HG03066 (cell line): Measurements from ENCODE around the gene CLEC9A.
"Not testable (repeated sequence)": the region's sequence is repeated elsewhere in the genome, so short reads cannot be mapped to it uniquely, and the experiment has no call there.

Source experiments
- ATAC-seq: cut with Tn5 transposase; IDR thresholded peaks from one replicate; pipeline ENCODE4 v1.9.1; 2021; ENCODE audit warnings: low read depth; ENCODE audit not compliant: unreplicated experiment

The CLEC9A gene

GRCh38 chr12:10030446-10030845 lies at the start of gene CLEC9A:
TSS of gene CLEC9A (plus strand) at chr12:10030682. CDS start at chr12:10052688, 22,006 bp downstream.
- no peak for ATAC-seq

GRCh38 chr12:9991876-9992275 lies 38.6 kb upstream of the CLEC9A start:
- ATAC-seq, result no peak

DNA sequence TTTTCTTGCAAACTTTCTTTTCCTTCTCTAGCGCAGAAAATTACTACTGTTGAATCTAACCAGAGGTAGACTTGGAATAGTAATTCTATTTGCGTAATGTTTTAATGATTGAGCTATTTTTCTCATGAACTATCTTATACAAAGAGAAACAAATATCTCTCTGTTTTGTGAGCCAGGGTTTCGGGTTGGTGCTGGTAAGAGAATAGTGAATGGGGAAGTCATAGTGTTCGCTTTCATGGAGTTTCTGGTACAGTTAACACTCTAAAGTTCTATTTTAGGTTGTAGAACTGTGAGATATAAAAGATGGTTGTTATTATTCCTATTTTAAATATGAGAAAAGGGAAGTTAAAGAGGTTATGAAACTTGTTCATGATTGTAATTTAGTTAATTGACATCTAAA lies 38.2 kb upstream of the CLEC9A start:
- ATAC-seq, result no peak

DNA sequence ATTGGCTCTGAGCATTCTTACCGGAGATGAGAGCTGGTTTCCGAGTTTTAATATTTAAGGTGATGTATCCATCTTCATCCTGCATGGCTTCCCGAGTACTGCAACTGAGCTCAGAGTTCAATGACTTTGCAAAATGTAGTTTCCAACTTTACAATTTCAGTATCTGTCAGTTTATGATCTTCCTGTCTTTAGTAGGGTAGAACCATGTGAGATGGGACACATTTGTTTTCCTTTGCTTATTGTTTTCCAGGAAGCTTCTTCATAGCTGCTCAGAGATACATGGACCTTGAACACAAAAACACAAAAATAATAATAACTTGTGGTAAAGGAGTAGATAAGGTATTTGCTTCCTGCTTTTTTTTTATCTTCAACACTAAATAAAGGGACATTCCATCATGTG lies 31.5 kb upstream of the CLEC9A start, which contains the start of gene CLEC1B:
Gene CLEC1B, minus strand, starts transcription at position 106 of the 400 bp plus-strand sequence. Its CDS starts 21 bp downstream, at position 85.
- ATAC-seq, result no peak

- no peak for ATAC-seq
These were observed 29.2 kb upstream of the CLEC9A start for GRCh38 chr12:10001171-10001776.

GRCh38 chr12:10012630-10013330 lies 17.7 kb upstream of the CLEC9A start:
- no peak for ATAC-seq

GRCh38 chr12:10015450-10015849 lies 15.0 kb upstream of the CLEC9A start:
- no peak for ATAC-seq

DNA sequence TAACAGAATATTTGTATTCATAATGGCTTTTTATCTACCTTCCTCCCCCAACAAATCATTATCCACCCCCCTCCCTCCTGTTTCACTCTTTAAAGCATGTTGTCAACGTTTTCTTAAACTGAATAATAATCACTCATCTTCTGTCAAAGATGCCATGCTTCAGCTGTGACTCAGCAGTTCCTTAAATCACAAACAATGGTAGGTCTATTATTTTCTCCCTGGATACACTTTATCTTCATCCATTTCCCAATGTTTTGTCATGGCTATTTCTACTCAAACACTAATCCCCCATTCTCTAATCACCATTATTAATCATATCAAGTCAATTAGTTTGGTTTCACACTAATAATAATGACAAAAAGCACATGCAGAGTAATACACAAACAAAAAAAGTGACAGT lies 13.6 kb upstream of the CLEC9A start:
- no peak for ATAC-seq

DNA sequence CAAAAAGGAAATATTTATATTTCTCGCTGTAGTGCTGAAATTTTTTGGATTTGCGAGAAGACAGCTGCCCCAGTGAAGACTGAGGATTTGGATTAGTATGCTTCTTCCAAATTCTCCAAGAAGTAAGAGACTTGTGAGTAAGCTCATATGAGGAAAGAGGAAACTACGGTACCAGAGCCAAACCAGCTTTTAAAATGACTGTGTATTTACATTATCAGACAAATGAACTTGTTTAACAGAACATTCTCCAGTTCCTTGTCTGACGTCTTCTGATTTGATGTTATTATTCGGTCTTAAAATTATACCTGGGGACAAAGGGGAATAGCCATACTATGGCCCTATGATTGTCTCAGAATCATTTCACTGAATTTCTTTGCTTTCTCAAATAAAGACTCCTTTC lies 12.1 kb upstream of the CLEC9A start:
- ATAC-seq, result no peak

- no peak for ATAC-seq
These were observed 9.1 kb upstream of the CLEC9A start for GRCh38 chr12:10021342-10021741.

GRCh38 chr12:10025236-10025635 lies 5.2 kb upstream of the CLEC9A start:
- no peak for ATAC-seq

- not testable (repeated sequence) for ATAC-seq
These were observed 3.8 kb upstream of the CLEC9A start for GRCh38 chr12:10026666-10027065.

- ATAC-seq, result no peak
These were observed 3.2 kb upstream of the CLEC9A start for GRCh38 chr12:10027311-10027710.

DNA sequence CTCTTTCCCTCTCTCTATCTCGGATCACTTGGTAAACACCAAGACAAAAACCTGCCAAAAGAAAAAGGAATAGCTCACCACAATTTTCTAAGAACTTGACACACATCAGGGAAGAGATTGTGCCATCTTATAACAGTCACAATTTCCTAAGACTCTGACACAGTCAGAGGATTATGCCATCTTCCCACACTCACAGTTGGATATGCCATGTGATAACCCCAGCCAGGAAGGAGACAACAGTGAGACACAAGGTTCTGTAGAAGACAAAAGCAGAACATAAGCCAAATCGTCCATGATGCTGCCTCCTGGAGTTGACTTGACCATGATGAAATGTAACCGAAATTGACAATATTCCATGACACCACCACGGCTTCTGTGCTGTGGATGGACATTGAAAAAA lies 2.8 kb upstream of the CLEC9A start:
- no peak for ATAC-seq

- no peak for ATAC-seq
These were observed 839 bp downstream of the CLEC9A start for GRCh38 chr12:10031321-10031720.

DNA sequence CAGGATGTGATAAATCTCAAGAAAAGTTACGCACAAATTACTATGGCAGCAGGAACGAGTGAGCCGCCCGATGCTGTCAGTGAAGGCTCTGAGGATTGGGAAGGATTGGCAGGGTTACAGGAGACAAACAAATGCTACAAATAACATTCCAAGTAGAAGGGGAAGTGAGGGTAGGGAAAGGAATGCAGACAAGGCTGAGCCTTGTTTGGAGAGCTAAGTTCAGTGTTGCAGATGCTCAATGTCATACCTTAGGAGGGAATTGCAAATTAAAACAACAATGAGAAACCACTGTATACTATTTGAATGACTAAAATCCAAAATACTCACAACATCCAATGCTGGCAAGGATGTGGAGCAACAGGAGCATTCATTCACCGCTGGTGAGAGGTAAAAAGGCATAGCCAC lies 1.3 kb downstream of the CLEC9A start:
- ATAC-seq, result no peak

DNA sequence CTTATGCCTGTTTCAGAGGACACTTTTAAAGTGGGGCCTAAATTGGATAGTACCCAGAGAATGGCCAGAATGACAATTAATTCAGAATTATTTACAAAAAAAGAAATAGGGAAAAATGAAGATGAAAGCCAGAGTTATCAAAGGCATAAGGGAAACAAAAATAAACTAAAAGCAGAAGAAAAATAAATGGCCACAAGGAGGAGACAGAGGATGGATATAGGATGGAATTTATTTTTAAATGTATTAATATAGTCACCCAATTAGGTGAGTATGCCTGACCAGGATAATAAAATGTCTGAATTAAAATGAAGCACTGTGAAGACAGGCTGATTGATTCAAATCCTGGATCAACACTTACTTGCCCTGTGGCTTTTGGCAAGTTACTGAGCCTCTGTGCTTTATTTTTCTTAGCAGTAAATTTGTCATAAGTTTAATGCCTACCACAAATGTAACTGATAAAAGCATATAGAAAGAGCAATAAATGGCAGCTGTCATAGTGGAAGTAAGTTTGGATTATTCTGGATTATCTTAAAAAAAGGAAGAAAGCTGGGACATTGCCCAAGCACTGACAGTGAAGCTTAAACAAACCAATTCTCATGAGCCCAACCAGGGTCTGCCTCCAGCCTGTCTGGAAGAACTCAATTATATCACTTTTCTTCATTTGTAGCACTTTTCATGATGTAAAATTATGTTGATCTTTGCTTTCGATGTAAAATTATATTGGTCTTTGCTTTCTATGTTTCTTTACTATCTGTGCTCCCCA lies 3.5 kb downstream of the CLEC9A start:
- no peak for ATAC-seq

DNA sequence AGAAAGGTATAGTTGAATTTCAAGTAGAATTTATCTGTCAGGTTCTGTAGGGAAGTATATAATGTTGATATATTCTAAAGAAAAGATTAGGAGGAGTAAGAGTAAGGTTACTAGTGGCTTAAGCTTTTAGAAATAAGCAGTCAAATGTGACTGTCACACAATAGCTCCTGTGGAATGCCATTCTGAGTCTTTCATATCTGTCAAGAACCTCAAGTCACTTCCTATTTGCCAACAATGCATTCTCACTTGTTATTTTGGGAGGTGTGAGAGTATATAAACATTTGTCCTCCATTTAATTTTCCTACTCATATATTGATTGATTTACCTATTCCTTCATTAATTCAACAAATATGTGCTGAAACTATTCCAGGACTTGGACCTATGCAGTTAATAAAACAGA lies 11.7 kb downstream of the CLEC9A start:
- ATAC-seq, result no peak

GRCh38 chr12:10048526-10048925 lies 18.0 kb downstream of the CLEC9A start:
- no peak for ATAC-seq

DNA sequence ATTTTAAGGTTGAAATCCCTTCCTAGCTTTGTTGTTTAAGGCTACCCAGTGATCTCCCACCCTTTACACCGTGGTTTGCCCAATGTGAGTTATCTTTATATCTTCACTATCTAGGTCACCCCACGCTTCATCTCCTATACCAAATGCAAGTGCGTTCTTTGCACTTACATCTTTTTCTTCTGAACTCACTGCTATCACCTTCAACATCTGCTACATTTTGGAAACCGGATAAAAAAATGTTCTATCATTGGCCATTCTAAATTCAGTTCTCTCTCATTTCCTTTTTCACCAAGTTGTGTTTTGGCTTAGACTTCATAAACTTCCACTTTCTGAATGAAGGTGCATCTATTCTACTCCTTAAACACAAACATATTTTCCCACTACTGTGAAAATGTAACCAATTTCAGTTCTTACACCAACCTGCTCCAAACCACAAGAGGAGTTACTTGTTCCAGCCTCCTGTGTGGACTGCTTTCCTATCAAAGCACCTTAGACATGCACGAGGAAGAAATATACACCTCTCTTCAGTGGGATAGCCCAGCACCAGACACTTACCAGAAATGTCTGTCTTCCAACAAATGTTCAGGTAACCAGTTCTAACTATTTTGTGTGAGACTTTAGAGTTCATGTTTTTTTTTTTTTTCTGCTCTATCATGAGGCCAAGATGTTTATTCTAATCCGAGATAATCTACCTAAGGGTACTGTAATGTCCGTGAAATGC lies 21.9 kb downstream of the CLEC9A start:
- no peak for ATAC-seq

DNA sequence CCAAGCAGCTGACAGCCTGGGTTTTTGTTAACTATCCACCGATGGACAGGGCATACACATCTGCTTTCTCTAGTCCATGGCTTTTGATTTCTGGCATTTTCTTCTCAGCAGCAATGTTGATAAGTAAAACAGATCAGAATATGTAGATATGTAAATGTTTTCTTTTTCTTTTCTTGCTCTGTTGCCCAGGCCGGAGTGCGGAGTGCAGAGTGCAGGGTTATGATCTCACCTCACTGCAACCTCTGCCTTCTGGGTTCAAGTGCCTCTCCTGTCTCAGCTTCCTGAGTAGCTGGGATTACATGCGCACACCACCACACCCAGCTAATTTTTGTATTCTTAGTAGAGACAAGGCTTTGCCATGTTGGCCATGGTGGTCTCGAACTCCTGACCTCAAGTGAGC lies 27.9 kb downstream of the CLEC9A start:
- ATAC-seq, result no peak
